Epidermal melanocyte (primary cell): Measurements from ENCODE around the gene PHC3.
"Not testable (repeated sequence)": the region's sequence is repeated elsewhere in the genome, so short reads cannot be mapped to it uniquely, and the experiment has no call there.

ENCODE experiments used
- DNase-seq: peaks from one replicate; pipeline ENCODE4 v3.0.0; 2011; ENCODE audit warnings: low spot score; ENCODE audit not compliant: insufficient read length

Gene PHC3

GRCh38 chr3:170128977-170129431, 52.5 kb downstream of the PHC3 start:
- no peak for DNase-seq

- DNase-seq, result no peak
These were observed 53.1 kb downstream of the PHC3 start for GRCh38 chr3:170128259-170128976.

GRCh38 chr3:170117134-170117533, 64.4 kb downstream of the PHC3 start:
- DNase-seq, result no peak

- DNase-seq, result not testable (repeated sequence)
These were observed 67.4 kb downstream of the PHC3 start for GRCh38 chr3:170114165-170114564.

- DNase-seq, result no peak
These were observed 70.3 kb downstream of the PHC3 start for GRCh38 chr3:170111147-170111771.

- DNase-seq, result no peak
These were observed 71.8 kb downstream of the PHC3 start for GRCh38 chr3:170109579-170110293.

GRCh38 chr3:170108955-170109354, 72.6 kb downstream of the PHC3 start:
- DNase-seq, result no peak

GRCh38 chr3:170107941-170108340, 73.6 kb downstream of the PHC3 start:
- no peak for DNase-seq

- no peak for DNase-seq
These were observed 79.1 kb downstream of the PHC3 start for GRCh38 chr3:170102431-170102830.

- DNase-seq, result no peak
These were observed 80.6 kb downstream of the PHC3 start for GRCh38 chr3:170100944-170101343.

- DNase-seq, result no peak
These were observed 82.8 kb downstream of the PHC3 start for GRCh38 chr3:170098753-170099152.

GRCh38 chr3:170096342-170096741, 85.2 kb downstream of the PHC3 start:
- no peak for DNase-seq

- DNase-seq, result no peak
These were observed 85.8 kb downstream of the PHC3 start for GRCh38 chr3:170095771-170096170.

GRCh38 chr3:170092907-170093306, 88.6 kb downstream of the PHC3 start:
- DNase-seq, result no peak

- no peak for DNase-seq
These were observed 90.9 kb downstream of the PHC3 start for GRCh38 chr3:170090601-170090981.

- no peak for DNase-seq
These were observed 91.5 kb downstream of the PHC3 start for GRCh38 chr3:170089862-170090600.

GRCh38 chr3:170085396-170085795, 96.1 kb downstream of the PHC3 start:
- no peak for DNase-seq

GRCh38 chr3:170083343-170083742, 98.2 kb downstream of the PHC3 start:
- no peak for DNase-seq

GRCh38 chr3:170081079-170081741, 100.3 kb downstream of the PHC3 start:
- DNase-seq, result no peak

GRCh38 chr3:170080605-170081004, 100.9 kb downstream of the PHC3 start:
- DNase-seq, result no peak

GRCh38 chr3:170079536-170080165, 101.9 kb downstream of the PHC3 start:
- no peak for DNase-seq
